K562 (cell line): ENCODE data around the gene ARF1.

Source experiments
- ERF ChIP-seq: fragments of 450-650 bp; formaldehyde crosslinking; IDR thresholded peaks from 2 replicates; pipeline ENCODE4 v1.4.0; 2020; ENCODE audit warnings: mild to moderate bottlenecking, mixed read lengths
- EZH2 ChIP-seq: IDR thresholded peaks from 2 replicates; pipeline ENCODE4 v1.6.1; 2012; ENCODE audit warnings: low read depth, mild to moderate bottlenecking, inconsistent platforms, low read length, borderline replicate concordance
- TF ChIP-seq, protein P1 (sequence below): fragments of 450-650 bp; formaldehyde crosslinking; IDR thresholded peaks from 2 replicates; pipeline ENCODE4 v1.4.0; 2022; ENCODE audit warnings: missing genetic modification characterization

DNA sequence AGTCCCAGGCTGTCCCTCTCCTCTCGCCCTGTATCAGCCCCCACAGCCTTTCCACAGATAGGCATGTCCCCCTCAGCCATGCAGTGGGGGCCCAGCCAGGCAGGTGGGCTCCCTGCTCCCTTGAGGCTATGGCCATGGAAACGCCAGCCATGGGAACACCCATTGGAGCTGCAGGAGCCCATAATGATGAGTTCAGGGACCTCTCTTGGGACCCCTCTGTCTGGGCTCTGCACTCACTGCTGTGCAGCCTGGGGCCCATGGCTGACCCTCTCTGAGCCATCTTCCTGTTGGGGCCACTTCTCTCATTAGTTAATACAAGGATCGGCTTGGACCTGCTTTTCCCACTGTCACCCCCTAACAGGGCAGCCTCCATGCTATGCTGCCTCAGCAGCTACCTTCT, 42.5 kb upstream of the ARF1 start:
- TF ChIP-seq EZH2 (no peak), ERF (CRISPR knock-in tag) (no peak)
- TF ChIP-seq, protein P1, sequence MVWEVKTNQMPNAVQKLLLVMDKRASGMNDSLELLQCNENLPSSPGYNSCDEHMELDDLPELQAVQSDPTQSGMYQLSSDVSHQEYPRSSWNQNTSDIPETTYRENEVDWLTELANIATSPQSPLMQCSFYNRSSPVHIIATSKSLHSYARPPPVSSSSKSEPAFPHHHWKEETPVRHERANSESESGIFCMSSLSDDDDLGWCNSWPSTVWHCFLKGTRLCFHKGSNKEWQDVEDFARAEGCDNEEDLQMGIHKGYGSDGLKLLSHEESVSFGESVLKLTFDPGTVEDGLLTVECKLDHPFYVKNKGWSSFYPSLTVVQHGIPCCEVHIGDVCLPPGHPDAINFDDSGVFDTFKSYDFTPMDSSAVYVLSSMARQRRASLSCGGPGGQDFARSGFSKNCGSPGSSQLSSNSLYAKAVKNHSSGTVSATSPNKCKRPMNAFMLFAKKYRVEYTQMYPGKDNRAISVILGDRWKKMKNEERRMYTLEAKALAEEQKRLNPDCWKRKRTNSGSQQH (CRISPR knock-in tag), result no peak
